Calu3 (cell line): Measurements from ENCODE around the gene SMIM24. TPM values are rescaled to one million over a fixed set of nuclear protein-coding genes. Genes with fewer than 3 reads are reported as not detected.

ENCODE experiments used
- BruUV-seq: library from RNA; stranded (reverse); fragments of 400-500 nt; replicated peaks from 2 replicates; lab custom pipeline; 2021; lab: Mats Ljungman, UMichigan
- CTCF ChIA-PET: fragments of 300-600 bp; sonication (Branson Sonifier 250); formaldehyde crosslinking; loops from one replicate; lab custom pipeline; 2022; ENCODE audit warnings: antibody characterized with exemption; lab: Charles Lee
- DNase-seq: peaks from one replicate; pipeline ENCODE4 v3.0.0; 2022
- H3K27ac Mint-ChIP-seq: one replicate; pipeline ENCODE4 v1.8.0; 2022; ENCODE audit warnings: mixed read lengths; ENCODE audit not compliant: unreplicated experiment
- H3K27me3 Mint-ChIP-seq: one replicate; pipeline ENCODE4 v1.8.0; 2022; ENCODE audit warnings: mixed read lengths; ENCODE audit not compliant: unreplicated experiment
- H3K36me3 Mint-ChIP-seq: one replicate; pipeline ENCODE4 v1.8.0; 2022; ENCODE audit warnings: mild to moderate bottlenecking, moderate library complexity, mixed read lengths; ENCODE audit not compliant: insufficient read depth, unreplicated experiment
- H3K4me1 Mint-ChIP-seq: one replicate; pipeline ENCODE4 v1.8.0; 2022; ENCODE audit warnings: mild to moderate bottlenecking, low read depth, mixed read lengths; ENCODE audit not compliant: unreplicated experiment
- H3K4me3 Mint-ChIP-seq: one replicate; pipeline ENCODE4 v1.8.0; 2022; ENCODE audit warnings: mild to moderate bottlenecking, low read depth, moderate library complexity, mixed read lengths; ENCODE audit not compliant: unreplicated experiment
- H3K9me3 Mint-ChIP-seq: one replicate; pipeline ENCODE4 v1.8.0; 2022; ENCODE audit warnings: low read depth, mixed read lengths; ENCODE audit not compliant: unreplicated experiment
- intact Hi-C: fragments of 100-400 bp; cut with micrococcal nuclease; formaldehyde crosslinking; loops from one replicate; pipeline ENCODE4 v1.10.0; 2022; ENCODE audit not compliant: unreplicated experiment
- total RNA-seq: library from RNA; stranded (reverse); gene quantifications from 2 replicates; pipeline ENCODE4 v1.2.3, GENCODE V29; 2022
- TF ChIP-seq, protein P1 (sequence below): fragments of 200-600 bp; IDR thresholded peaks from one replicate; pipeline ENCODE4 v1.8.0; 2022; ENCODE audit warnings: antibody characterized with exemption; ENCODE audit not compliant: unreplicated experiment

The SMIM24 gene
- total RNA-seq, 1 experiment from 2014 or later, result 1.5 TPM

DNA sequence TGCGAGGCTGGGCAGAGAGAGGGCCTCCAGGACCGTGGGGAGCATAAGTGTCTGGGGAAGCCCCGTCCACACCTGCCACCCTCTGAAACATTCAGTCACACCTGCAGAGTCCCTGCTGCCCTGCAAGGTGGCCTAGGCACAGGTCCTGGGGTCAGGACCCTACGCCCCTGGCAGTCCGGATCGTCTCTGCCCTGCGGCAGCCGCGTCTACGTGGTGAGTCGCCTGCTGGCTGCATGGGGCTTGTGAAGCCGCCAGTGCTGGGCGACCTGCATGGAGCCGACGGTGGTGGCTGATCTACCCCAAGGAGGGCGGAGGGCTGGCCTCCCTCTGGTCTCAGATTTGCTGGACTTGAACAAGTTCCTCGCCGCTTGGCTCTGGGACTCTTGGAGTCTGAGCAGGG, 38.8 kb upstream of the SMIM24 start:
- intact Hi-C loops, result no loop called here
- BruUV-seq, result no TSS peak
- Mint-ChIP-seq H3K4me3 (no peak overlapping the region), H3K9me3 (no peaks in the 10 kb centered on the region), H3K27ac (no peak overlapping the region), H3K4me1 (no peaks in the 10 kb centered on the region), H3K27me3 (no peaks in the 10 kb centered on the region), H3K36me3 (peaks cover 17% of the 10 kb centered on the region)
- TF ChIP-seq, protein P1, sequence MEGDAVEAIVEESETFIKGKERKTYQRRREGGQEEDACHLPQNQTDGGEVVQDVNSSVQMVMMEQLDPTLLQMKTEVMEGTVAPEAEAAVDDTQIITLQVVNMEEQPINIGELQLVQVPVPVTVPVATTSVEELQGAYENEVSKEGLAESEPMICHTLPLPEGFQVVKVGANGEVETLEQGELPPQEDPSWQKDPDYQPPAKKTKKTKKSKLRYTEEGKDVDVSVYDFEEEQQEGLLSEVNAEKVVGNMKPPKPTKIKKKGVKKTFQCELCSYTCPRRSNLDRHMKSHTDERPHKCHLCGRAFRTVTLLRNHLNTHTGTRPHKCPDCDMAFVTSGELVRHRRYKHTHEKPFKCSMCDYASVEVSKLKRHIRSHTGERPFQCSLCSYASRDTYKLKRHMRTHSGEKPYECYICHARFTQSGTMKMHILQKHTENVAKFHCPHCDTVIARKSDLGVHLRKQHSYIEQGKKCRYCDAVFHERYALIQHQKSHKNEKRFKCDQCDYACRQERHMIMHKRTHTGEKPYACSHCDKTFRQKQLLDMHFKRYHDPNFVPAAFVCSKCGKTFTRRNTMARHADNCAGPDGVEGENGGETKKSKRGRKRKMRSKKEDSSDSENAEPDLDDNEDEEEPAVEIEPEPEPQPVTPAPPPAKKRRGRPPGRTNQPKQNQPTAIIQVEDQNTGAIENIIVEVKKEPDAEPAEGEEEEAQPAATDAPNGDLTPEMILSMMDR, result no peak
- no peak for DNase-seq
- CTCF ChIA-PET, result no interaction called here

GRCh38 chr19:3518659-3519058, 38.3 kb upstream of the SMIM24 start:
- Mint-ChIP-seq H3K27me3 (no peaks in the 10 kb centered on the region), H3K4me1 (no peaks in the 10 kb centered on the region), H3K9me3 (no peaks in the 10 kb centered on the region), H3K27ac (no peak overlapping the region), H3K36me3 (peaks cover 13% of the 10 kb centered on the region), H3K4me3 (no peak overlapping the region)
- no peak for DNase-seq
- TF ChIP-seq, protein P1, result no peak
- intact Hi-C loops, result no loop called here
- no TSS peak for BruUV-seq
- CTCF ChIA-PET, result no interaction called here

- intact Hi-C loops, result no loop called here
- CTCF ChIA-PET, result interaction anchor here (0.7 kb wide), 1 partner anchor 18 kb away, joined by 9 read pairs; the partner anchor contains the start of gene DOHH
- BruUV-seq, result no TSS peak
Measured at GRCh38 chr19:3518255-3518654, 37.9 kb upstream of the SMIM24 start.

DNA sequence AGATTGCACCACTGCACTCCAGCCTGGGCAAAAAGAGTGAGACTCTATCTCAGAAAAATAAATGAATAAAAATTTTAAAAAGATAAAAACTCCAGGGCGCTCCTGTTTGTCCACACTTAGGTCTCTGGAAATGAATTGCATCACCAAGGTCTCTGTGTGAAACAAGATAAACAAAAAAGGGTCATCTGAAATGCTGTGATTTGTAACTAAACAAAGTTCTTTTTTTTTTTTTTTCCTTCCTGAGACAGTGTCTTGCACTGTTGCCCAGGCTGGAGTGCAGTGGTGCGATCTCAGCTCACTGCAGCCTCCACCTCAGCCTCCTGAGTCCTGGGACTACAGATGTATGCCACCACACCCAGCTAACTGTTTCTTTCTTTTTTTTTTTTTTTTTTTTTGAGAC, 37.3 kb upstream of the SMIM24 start:
- CTCF ChIA-PET, result interaction anchor here (0.7 kb wide), 1 partner anchor 17 kb away, joined by 9 read pairs; the partner anchor contains the start of gene DOHH

More at GRCh38 chr19:3518255-3518654, 37.9 kb upstream of the SMIM24 start:
- Mint-ChIP-seq H3K4me1 (no peaks in the 10 kb centered on the region), H3K27ac (no peak overlapping the region), H3K4me3 (no peak overlapping the region), H3K36me3 (peaks cover 11% of the 10 kb centered on the region), H3K27me3 (no peaks in the 10 kb centered on the region), H3K9me3 (no peaks in the 10 kb centered on the region)
- no peak for DNase-seq
- TF ChIP-seq, protein P1, result no peak

More for the DNA sequence above, 37.3 kb upstream of the SMIM24 start:
- DNase-seq, result no peak
- no peaks in the 10 kb centered on the region for H3K9me3 Mint-ChIP-seq
- no peak overlapping the region for H3K4me3 Mint-ChIP-seq
- BruUV-seq, result no TSS peak
- peaks cover 7% of the 10 kb centered on the region for H3K36me3 Mint-ChIP-seq
- no peaks in the 10 kb centered on the region for H3K27me3 Mint-ChIP-seq
- H3K27ac Mint-ChIP-seq, result no peak overlapping the region
- intact Hi-C loops, result no loop called here
- H3K4me1 Mint-ChIP-seq, result no peaks in the 10 kb centered on the region
- TF ChIP-seq, protein P1, result no peak
